Brain microvascular endothelial cell (primary cell): ENCODE data around the gene ERBB4.

Source experiments
- DNase-seq: peaks from one replicate; pipeline ENCODE4 v3.0.0-alpha.2; 2020
- H3K27ac ChIP-seq: fragments of 250-450 bp; sonication (Bioruptor Pico); 2 replicates; pipeline ENCODE4 v1.5.1; 2020; ENCODE audit warnings: mild to moderate bottlenecking, moderate library complexity
- H3K27me3 ChIP-seq: fragments of 250-450 bp; sonication (Bioruptor Pico); replicated peaks from 2 replicates; pipeline ENCODE4 v1.5.1; 2020; ENCODE audit warnings: mild to moderate bottlenecking
- H3K36me3 ChIP-seq: fragments of 250-450 bp; sonication (Bioruptor Pico); replicated peaks from 2 replicates; pipeline ENCODE4 v1.5.1; 2020; ENCODE audit warnings: mild to moderate bottlenecking
- H3K4me3 ChIP-seq: 2 replicates; pipeline ENCODE4 v1.5.1; 2011; ENCODE audit warnings: low read depth, mild to moderate bottlenecking, control low read depth, low read length, moderate library complexity
- CTCF ChIP-seq: IDR thresholded peaks from 2 replicates; pipeline ENCODE4 v1.5.1; 2011; ENCODE audit warnings: low read depth, mild to moderate bottlenecking, moderate library complexity, low read length, control low read depth, inconsistent platforms; ENCODE audit errors: missing control alignments
- in situ Hi-C: cut with HindIII; loops from 2 replicates; pipeline ENCODE4 v1.10.0; 2017; ENCODE audit warnings: low sequenced_read_pairs, low pct_ligation_motif_present

Gene ERBB4

GRCh38 chr2:212538305-212539071 lies at the start of gene ERBB4:
ERBB4 (minus strand) TSS chr2:212538802; CDS start chr2:212538530, 272 bp downstream.
- Histone ChIP-seq H3K4me3 (peak within 1 kb of the TSS; percentile 65), H3K36me3 (no peaks in the 10 kb centered on the region), H3K27ac (no peak within 1 kb of the TSS), H3K27me3 (no peaks in the 10 kb centered on the region)
- no peak for TF ChIP-seq CTCF
- in situ Hi-C loops: no loop called here
- no peak for DNase-seq

DNA sequence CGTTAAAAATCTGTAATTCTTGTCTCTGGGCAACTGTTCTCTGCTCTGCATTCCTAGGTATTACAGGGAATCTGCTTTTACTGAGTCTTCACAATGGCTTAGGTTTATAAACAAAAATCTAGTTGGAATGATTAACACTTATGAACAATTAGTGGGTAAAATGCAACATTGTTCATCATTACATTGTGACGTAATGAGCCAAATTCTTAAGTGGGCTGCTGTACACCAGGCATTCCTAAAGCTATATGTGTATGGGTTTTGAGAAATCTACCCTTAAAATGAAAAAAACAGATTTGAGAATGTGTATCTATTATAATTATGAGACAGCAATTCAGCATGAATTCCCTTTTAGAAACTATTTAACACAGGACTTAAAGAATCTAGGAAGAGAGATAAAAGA lies 41.5 kb upstream of the ERBB4 start:
- H3K27me3 ChIP-seq: no peaks in the 10 kb centered on the region
- no peak for DNase-seq
- in situ Hi-C loops: no loop called here

GRCh38 chr2:212556296-212556695 lies 17.7 kb upstream of the ERBB4 start:
- TF ChIP-seq CTCF: no peak
- Histone ChIP-seq H3K27me3 (no peaks in the 10 kb centered on the region), H3K27ac (no peak overlapping the region), H3K36me3 (no peaks in the 10 kb centered on the region), H3K4me3 (no peak overlapping the region)
- no peak for DNase-seq
- in situ Hi-C loops: no loop called here

More for the DNA sequence above, 41.5 kb upstream of the ERBB4 start:
- H3K36me3 ChIP-seq: no peaks in the 10 kb centered on the region
- H3K27ac ChIP-seq: no peak overlapping the region
- no peak overlapping the region for H3K4me3 ChIP-seq
- TF ChIP-seq CTCF: no peak

GRCh38 chr2:212554233-212554632 lies 15.6 kb upstream of the ERBB4 start:
- Histone ChIP-seq H3K27me3 (no peaks in the 10 kb centered on the region), H3K36me3 (no peaks in the 10 kb centered on the region), H3K27ac (no peak overlapping the region), H3K4me3 (no peak overlapping the region)
- TF ChIP-seq CTCF: no peak
- in situ Hi-C loops: no loop called here
- DNase-seq: no peak

- Histone ChIP-seq H3K4me3 (no peak overlapping the region), H3K27me3 (no peaks in the 10 kb centered on the region), H3K36me3 (no peaks in the 10 kb centered on the region), H3K27ac (no peak overlapping the region)
- DNase-seq: no peak
- in situ Hi-C loops: no loop called here
- no peak for TF ChIP-seq CTCF
Observed at GRCh38 chr2:212549941-212550340, 11.3 kb upstream of the ERBB4 start.

DNA sequence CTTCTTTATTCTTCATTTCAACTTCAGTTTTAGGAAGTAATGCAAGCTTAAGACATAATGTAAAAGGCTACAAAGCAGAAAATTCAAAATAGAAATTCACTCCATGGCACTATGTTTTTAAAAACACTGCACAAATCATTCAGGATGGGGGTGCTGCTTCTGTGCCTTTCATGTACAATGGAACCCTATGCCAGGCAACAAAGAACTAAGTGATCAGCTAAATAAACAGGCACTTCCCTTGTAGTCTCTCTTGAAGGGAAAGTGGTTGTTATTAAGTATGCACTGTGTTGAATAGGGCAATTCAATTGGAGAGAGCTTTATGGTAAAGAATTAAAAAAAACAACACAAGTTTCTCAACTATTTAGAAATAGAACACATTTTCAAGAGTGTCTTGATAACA lies 10.9 kb upstream of the ERBB4 start:
- DNase-seq: no peak
- H3K36me3 ChIP-seq: no peaks in the 10 kb centered on the region
- H3K27me3 ChIP-seq: no peaks in the 10 kb centered on the region
- no peak for TF ChIP-seq CTCF
- no peak overlapping the region for H3K4me3 ChIP-seq
- in situ Hi-C loops: no loop called here
- no peak overlapping the region for H3K27ac ChIP-seq
